Measurements from ENCODE around the gene RARG. TPM values are rescaled to one million over a fixed set of nuclear protein-coding genes. Genes with fewer than 3 reads are reported as not detected.

Gene RARG
- total and polyA plus RNA-seq, 2 of the 4 experiments (the other 2 are of a cell fraction): 7.9 to 30.9 TPM

DNA sequence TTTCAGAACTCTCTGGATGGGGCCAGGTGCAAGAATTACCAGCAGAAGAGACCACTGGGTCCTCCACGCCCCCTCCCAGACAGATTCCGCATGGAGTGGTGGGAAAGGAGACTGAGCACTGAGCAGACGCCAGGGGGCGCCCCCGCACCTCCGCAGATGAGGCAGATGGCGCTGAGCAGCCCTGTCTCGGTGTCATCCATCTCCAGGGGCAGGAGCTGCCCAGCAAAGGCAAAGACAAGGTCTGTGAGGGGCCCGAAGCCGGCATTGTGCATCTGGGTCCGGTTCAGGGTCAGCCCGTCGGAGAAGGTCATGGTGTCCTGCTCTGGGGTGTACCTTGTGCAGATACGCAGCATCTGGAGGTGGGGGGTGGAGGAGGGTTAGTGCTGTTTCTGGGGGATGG, 18.7 kb downstream of the RARG start (continued):
- 0 out of 2 replicates have a peak, but pooled peaks have one; percentile 32 for TF ChIP-seq POLR2A (IDR thresholded peaks at IDR 0.05; ENCODE audit: low read depth, low read length)

DNA sequence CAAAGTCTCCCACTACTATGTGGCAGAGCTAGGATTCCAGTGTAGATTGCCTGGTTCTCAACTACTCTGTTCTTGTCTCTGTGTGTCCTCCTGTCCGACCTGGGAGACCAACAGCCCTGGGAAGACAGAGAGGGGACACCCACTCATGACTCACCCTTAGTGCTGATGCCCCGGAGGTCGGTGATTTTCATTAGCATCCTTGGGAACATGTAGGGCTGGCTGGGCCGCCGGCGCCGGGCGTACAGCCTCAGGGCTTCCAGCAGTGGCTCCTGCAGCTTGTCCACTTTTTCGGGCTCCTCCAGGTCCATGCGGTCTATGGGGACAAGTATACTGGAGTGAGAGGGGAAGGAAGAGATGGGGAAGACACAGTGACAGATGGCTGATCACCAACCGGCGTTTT, 19.1 kb downstream of the RARG start:
- no peak for DNase-seq
- Histone ChIP-seq H2BK5ac (ENCODE audit: low read depth, low read length, poor library complexity, severe bottlenecking) (no peak overlapping the region), H3K9me3 (ENCODE audit: control insufficient read depth, insufficient read depth, low read length) (no peaks in the 10 kb centered on the region), H3K14ac (replicated peaks; ENCODE audit: low read depth, low read length) (no peak overlapping the region), H3K4me3 (ENCODE audit: insufficient read depth, low read depth, low read length) (no peak overlapping the region), H3K4me1 (ENCODE audit: control insufficient read depth, insufficient read depth, low read length) (peaks cover 16% of the 10 kb centered on the region), H3K4me2 (ENCODE audit: low read depth, low read length) (no peak overlapping the region), H3K27ac (ENCODE audit: insufficient read depth, low read length) (no peak overlapping the region), H3K23ac (ENCODE audit: low read depth, low read length) (no peak overlapping the region), H3K9me1 (ENCODE audit: insufficient read depth, low read length) (peaks cover 18% of the 10 kb centered on the region), H3K9ac (ENCODE audit: low read depth, low read length) (no peak overlapping the region), H2BK120ac (ENCODE audit: low read depth, low read length) (no peak overlapping the region), H3K4ac (ENCODE audit: low read depth, low read length) (no peak overlapping the region; the same call in 1 of the 2 replicates), H4K8ac (ENCODE audit: low read depth in 2 of 2, low read length in 2 of 2) (peak overlapping the region in 1 of 2 experiments; percentile 44; a peak in 1 of 4 replicates), H2AFZ (replicated peaks; ENCODE audit: low read length, poor library complexity) (peak overlapping the region; percentile 78), H3K56ac (ENCODE audit: extremely low read depth, insufficient read depth, low read length) (no peak overlapping the region), H2BK15ac (ENCODE audit: low read depth, low read length) (no peak overlapping the region), H3K27me3 (ENCODE audit: control insufficient read depth, insufficient read depth, low read length) (no peaks in the 10 kb centered on the region), H4K91ac (ENCODE audit: insufficient read depth, low read depth, low read length) (no peak overlapping the region), H2AK5ac (ENCODE audit: low read depth, low read length) (no peak overlapping the region), H4K20me1 (ENCODE audit: insufficient read depth, low read length) (peaks cover 8% of the 10 kb centered on the region; the same call in 1 of the 2 replicates), H3K18ac (ENCODE audit: low read depth, low read length) (no peak overlapping the region), H2BK20ac (ENCODE audit: low read depth, low read length) (no peak overlapping the region), H3K79me1 (ENCODE audit: low read depth in 1 of 2, low read length in 2 of 2) (peaks cover 28 to 45% of the 10 kb centered on the region in 2 experiments), H2AK9ac (replicated peaks; ENCODE audit: low read depth, low read length, poor library complexity) (peak overlapping the region; percentile 73), H4K5ac (ENCODE audit: low read depth, low read length) (no peak overlapping the region), H3K36me3 (ENCODE audit: control insufficient read depth, insufficient read depth, low read length) (peaks cover 47% of the 10 kb centered on the region)
- TF ChIP-seq MAZ (IDR thresholded peaks at IDR 0.05; ENCODE audit: borderline replicate concordance, low read depth, low read length) (no peak), POLR2A (IDR thresholded peaks at IDR 0.05; ENCODE audit: low read depth, low read length) (0 out of 2 replicates have a peak, but pooled peaks have one; percentile 3), RCOR1 (IDR thresholded peaks at IDR 0.05; ENCODE audit: insufficient replicate concordance, low read length) (no peak), RFX5 (IDR thresholded peaks at IDR 0.05; ENCODE audit: low read depth, low read length) (no peak), RAD21 (IDR thresholded peaks at IDR 0.05; ENCODE audit: low read length) (no peak), SMC3 (IDR thresholded peaks at IDR 0.05; ENCODE audit: low read depth, low read length) (no peak)
- TF ChIP-seq, protein P1, sequence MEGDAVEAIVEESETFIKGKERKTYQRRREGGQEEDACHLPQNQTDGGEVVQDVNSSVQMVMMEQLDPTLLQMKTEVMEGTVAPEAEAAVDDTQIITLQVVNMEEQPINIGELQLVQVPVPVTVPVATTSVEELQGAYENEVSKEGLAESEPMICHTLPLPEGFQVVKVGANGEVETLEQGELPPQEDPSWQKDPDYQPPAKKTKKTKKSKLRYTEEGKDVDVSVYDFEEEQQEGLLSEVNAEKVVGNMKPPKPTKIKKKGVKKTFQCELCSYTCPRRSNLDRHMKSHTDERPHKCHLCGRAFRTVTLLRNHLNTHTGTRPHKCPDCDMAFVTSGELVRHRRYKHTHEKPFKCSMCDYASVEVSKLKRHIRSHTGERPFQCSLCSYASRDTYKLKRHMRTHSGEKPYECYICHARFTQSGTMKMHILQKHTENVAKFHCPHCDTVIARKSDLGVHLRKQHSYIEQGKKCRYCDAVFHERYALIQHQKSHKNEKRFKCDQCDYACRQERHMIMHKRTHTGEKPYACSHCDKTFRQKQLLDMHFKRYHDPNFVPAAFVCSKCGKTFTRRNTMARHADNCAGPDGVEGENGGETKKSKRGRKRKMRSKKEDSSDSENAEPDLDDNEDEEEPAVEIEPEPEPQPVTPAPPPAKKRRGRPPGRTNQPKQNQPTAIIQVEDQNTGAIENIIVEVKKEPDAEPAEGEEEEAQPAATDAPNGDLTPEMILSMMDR (conservative IDR thresholded peaks at IDR 0.05; ENCODE audit: low read depth, low read length): no peak
- ChIA-PET CTCF (interaction anchor here (0.7 to 1.1 kb wide), 3 partner anchors 74 to 108 kb away, joined by 3 to 4 read pairs (median 3); no protein-coding TSS in a partner anchor), POLR2A (ENCODE audit: unreplicated experiment) (no interaction called here)
- in situ Hi-C loops (cut with MboI; ENCODE audit: low sequenced_read_pairs): loop anchor here (5.0 to 10.0 kb wide), 2 partner anchors 74 to 302 kb away; no protein-coding TSS in a partner anchor
- intact Hi-C loops (cut with micrococcal nuclease): loop anchor here (1.0 to 10.0 kb wide), 7 partner anchors 40 to 294 kb away; partner anchors contain the start of genes AAAS, ESPL1, MYG1 and NPFF
- no peak for ATAC-seq (ENCODE audit: low read depth)
- no CpG with 5 or more reads among the region's 12 CpGs for WGBS, 2 experiments (ENCODE audit: extremely low coverage in 2 of 2, insufficient read length in 1 of 2)
- no TSS peak for BruUV-seq (replicated peaks)
- dilution Hi-C loops (cut with HindIII; ENCODE audit: low sequenced_read_pairs, unreplicated experiment): no loop called here
